GM12891 (cell line): Measurements from ENCODE around the gene CEP72.

Experiments used
- PAX5 ChIP-seq: IDR thresholded peaks from 2 replicates; pipeline ENCODE4 v1.6.1; 2011; ENCODE audit warnings: low read length, moderate library complexity, mild to moderate bottlenecking; ENCODE audit not compliant: insufficient read depth, severe bottlenecking
- POLR2A ChIP-seq: IDR thresholded peaks from 2 replicates; pipeline ENCODE4 v1.6.1; 2011; ENCODE audit warnings: low read depth, low read length, control low read depth
- POLR2AphosphoS5 ChIP-seq: IDR thresholded peaks from 2 replicates; pipeline ENCODE4 v1.6.1; 2011; ENCODE audit warnings: low read depth, low read length, control low read depth
- SPI1 ChIP-seq: IDR thresholded peaks from 2 replicates; pipeline ENCODE4 v1.6.1; 2011; ENCODE audit warnings: low read depth, low read length, control low read depth
- TAF1 ChIP-seq: IDR thresholded peaks from 2 replicates; pipeline ENCODE4 v1.6.1; 2011; ENCODE audit warnings: low read depth, low read length, control low read depth

- no peak for TF ChIP-seq TAF1
- TF ChIP-seq POLR2A: no peak
- no peak for TF ChIP-seq POLR2AphosphoS5
- no peak for TF ChIP-seq PAX5
- no peak for TF ChIP-seq SPI1
These were observed 5.8 kb downstream of the CEP72 start for GRCh38 chr5:617896-618295.
